GM10266 (cell line): ENCODE data around the gene PPP6R3.

Experiments used
- DNase-seq: peaks from one replicate; pipeline ENCODE4 v3.0.0; 2012; ENCODE audit errors: extremely low spot score
- TF ChIP-seq, protein P1 (sequence below): IDR thresholded peaks from 2 replicates; pipeline ENCODE4 v1.5.1; 2012; ENCODE audit warnings: mild to moderate bottlenecking, low read depth; ENCODE audit not compliant: control insufficient read depth, insufficient read depth; ENCODE audit errors: missing control alignments

PPP6R3 gene

DNA sequence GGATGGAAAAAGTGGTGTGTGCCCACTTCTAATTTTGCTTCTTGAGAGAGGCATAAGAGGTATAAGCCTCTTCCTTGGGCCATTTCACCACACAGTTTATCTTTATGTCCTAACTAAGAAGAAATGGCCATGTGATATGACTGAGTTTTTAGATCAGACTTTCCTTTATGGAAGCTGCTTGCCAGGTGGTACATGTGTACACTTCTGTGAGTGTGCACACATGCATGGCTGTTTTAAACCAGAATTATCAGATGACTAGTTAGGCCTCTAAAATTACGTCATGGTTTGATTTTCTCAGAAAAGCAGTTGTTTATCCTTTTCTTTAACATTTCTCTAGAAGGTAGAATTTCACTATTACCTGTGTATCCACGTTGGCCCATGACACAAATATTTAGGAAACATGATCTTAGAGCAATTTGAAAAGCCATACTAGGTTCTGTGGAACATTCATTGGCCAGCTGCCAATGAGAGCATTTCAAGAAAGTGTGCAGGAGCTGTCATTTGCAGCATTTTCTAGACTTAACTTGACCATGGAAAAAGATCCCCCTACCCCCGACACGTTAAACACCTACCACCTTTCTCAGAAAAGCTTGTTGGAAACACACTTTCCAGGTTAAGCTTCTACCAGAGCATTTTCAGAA lies 114.6 kb downstream of the PPP6R3 start:
- DNase-seq, result no peak
- TF ChIP-seq, protein P1, sequence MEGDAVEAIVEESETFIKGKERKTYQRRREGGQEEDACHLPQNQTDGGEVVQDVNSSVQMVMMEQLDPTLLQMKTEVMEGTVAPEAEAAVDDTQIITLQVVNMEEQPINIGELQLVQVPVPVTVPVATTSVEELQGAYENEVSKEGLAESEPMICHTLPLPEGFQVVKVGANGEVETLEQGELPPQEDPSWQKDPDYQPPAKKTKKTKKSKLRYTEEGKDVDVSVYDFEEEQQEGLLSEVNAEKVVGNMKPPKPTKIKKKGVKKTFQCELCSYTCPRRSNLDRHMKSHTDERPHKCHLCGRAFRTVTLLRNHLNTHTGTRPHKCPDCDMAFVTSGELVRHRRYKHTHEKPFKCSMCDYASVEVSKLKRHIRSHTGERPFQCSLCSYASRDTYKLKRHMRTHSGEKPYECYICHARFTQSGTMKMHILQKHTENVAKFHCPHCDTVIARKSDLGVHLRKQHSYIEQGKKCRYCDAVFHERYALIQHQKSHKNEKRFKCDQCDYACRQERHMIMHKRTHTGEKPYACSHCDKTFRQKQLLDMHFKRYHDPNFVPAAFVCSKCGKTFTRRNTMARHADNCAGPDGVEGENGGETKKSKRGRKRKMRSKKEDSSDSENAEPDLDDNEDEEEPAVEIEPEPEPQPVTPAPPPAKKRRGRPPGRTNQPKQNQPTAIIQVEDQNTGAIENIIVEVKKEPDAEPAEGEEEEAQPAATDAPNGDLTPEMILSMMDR, result no peak

- DNase-seq, result no peak
- TF ChIP-seq, protein P1, result no peak
Observed at GRCh38 chr11:68579455-68579854, 118.9 kb downstream of the PPP6R3 start.

GRCh38 chr11:68581439-68581838 lies 120.9 kb downstream of the PPP6R3 start:
- DNase-seq, result no peak
- TF ChIP-seq, protein P1, result no peak

- TF ChIP-seq, protein P1, result no peak
- no peak for DNase-seq
Observed at GRCh38 chr11:68581901-68582300, 121.3 kb downstream of the PPP6R3 start.

DNA sequence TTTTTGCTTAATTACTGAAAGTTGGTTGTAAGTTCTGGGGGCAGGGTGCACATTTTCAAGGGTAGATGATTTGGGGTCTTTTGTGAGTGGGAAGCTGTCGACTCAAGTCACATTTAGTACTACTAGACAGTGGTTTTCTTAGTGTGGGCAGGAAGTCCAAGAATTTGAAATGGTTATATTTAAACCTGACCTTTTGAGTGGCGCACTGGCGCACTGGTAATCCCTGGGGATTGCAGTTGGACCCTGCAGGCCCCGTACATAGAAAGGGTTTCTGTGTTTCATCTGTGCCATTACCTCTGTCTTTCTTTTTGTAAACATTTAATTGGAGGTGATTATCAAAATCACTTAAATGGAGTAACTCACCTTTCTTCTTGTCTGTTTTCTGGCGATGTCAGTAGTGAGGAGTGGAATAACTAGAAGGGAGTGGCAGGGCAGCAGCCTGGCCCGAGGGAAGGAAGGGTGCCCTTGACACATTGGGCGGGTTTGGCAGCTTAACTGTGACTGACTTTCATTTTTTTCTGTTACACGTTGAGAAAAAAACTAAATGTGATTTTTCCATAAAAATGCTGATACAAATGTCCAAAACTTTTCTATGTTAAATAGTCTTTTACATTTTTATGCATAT lies 122.0 kb downstream of the PPP6R3 start:
- TF ChIP-seq, protein P1, result no peak
- no peak for DNase-seq

GRCh38 chr11:68583041-68583446 lies 122.5 kb downstream of the PPP6R3 start:
- no peak for DNase-seq
- TF ChIP-seq, protein P1, result no peak

- peak; percentile 42 for DNase-seq
- TF ChIP-seq, protein P1, result peak; percentile 59
Observed at GRCh38 chr11:68584097-68584496, 123.5 kb downstream of the PPP6R3 start.
